ENCODE data around the gene APOA4. TPM values are rescaled to one million over a fixed set of nuclear protein-coding genes. Genes with fewer than 3 reads are reported as not detected.
A peak's percentile ranks its signal among the peaks of the same experiment; 100 is the strongest.
"Not testable (repeated sequence)": the region's sequence is repeated elsewhere in the genome, so short reads cannot be mapped to it uniquely, and the experiment has no call there.

APOA4 gene
- total RNA-seq, 2 experiments from 2014 or later, result not detected

DNA sequence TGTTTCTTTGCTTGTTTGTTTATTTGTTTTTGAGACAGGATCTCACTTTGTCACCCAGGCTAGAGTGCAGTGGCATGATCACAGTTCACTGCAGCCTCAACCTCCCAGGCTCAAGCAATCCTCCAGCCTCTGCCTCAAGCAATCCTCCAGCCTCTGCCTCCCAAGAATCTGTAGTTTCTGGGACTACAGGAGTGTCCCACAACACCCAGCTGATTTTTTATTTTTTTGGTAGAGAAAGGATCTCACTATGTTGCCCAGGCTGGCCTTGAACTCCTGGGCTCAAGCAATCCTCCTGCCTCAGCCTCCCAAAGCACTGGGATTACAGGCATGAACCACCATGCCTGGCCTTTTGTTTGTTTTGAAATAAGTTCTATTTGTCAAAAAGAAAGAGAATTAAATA, 21.4 kb downstream of the APOA4 start:
- POLR2A ChIA-PET; H3K4me3 Mint-ChIP-seq; H3K9me3 Mint-ChIP-seq; H3K4me1 Mint-ChIP-seq; H3K36me3 Mint-ChIP-seq (ENCODE audit: low read depth); DNase-seq; H3K27ac Mint-ChIP-seq: not testable (repeated sequence)
- H3K27me3 Mint-ChIP-seq, result peaks cover 14% of the 10 kb centered on the region
- CTCF ChIA-PET, result interaction anchor here (1.8 kb wide), 1 partner anchor 10 kb away, joined by 7 read pairs; the partner anchor contains the start of gene APOA5

GRCh38 chr11:116800610-116801009, 22.5 kb downstream of the APOA4 start:
- no peak for DNase-seq
- no peaks in the 10 kb centered on the region for H3K4me1 Mint-ChIP-seq
- ChIA-PET POLR2A (no interaction called here), CTCF (interaction anchor here (2.1 kb wide), 1 partner anchor 10 kb away, joined by 8 read pairs; the partner anchor contains the start of gene APOA5)
- H3K4me3 Mint-ChIP-seq, result no peak overlapping the region
- no peaks in the 10 kb centered on the region for H3K9me3 Mint-ChIP-seq
- no peaks in the 10 kb centered on the region for H3K36me3 Mint-ChIP-seq (ENCODE audit: low read depth)
- peaks cover 14% of the 10 kb centered on the region for H3K27me3 Mint-ChIP-seq
- H3K27ac Mint-ChIP-seq, result no peak overlapping the region

DNA sequence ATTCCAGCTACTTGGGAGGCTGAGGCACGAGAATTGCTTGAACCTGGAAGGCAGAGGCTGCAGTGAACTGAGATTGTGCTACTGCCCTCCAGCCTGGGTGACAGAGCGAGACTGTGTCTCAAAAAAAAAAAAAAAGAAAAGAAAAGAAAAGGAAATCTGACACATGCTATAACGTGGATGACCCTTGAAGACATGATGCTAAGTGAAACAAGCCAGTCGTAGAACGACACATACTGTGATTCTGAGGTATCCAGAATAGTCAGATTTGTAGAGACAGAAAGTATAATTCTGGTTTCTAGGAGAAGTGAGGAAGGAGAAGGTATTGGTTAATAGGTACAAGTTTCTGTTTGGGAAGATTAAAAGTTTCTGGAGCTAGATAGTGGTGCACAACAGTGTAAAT, 24.7 kb downstream of the APOA4 start:
- no peaks in the 10 kb centered on the region for H3K9me3 Mint-ChIP-seq
- ChIA-PET CTCF (no interaction called here), POLR2A (no interaction called here)
- peaks cover 12% of the 10 kb centered on the region for H3K27me3 Mint-ChIP-seq
- H3K4me1 Mint-ChIP-seq, result peaks cover 2% of the 10 kb centered on the region
- no peak for DNase-seq
- H3K27ac Mint-ChIP-seq, result no peak overlapping the region
- no peak overlapping the region for H3K4me3 Mint-ChIP-seq
- no peaks in the 10 kb centered on the region for H3K36me3 Mint-ChIP-seq (ENCODE audit: low read depth)

GRCh38 chr11:116797816-116798215, 25.3 kb downstream of the APOA4 start:
- H3K36me3 Mint-ChIP-seq (ENCODE audit: low read depth), result no peaks in the 10 kb centered on the region
- H3K27me3 Mint-ChIP-seq, result peaks cover 12% of the 10 kb centered on the region
- H3K4me1 Mint-ChIP-seq, result peaks cover 2% of the 10 kb centered on the region
- no peak overlapping the region for H3K27ac Mint-ChIP-seq
- no peaks in the 10 kb centered on the region for H3K9me3 Mint-ChIP-seq
- H3K4me3 Mint-ChIP-seq, result no peak overlapping the region
- CTCF ChIA-PET, result no interaction called here
- no peak for DNase-seq
- POLR2A ChIA-PET, result no interaction called here

DNA sequence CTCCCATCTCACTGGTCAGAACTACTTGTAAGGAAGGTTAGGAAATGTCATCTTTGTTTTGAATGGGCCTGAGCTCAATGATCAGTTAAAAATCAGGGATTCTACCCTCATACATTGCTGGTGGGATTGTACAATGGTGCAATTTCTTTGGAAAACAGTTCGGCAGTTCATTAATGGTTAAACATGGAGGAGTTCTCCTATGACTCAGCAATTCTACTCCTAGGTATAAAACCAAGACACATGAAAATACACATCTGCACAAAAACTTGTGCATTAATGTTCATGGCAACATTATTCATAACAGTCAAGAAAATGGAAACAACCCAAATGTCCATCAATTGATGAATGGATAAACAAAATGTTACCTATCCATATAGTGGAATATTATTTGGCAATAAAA, 26.6 kb downstream of the APOA4 start:
- CTCF ChIA-PET, result no interaction called here

GRCh38 chr11:116794851-116795250, 28.3 kb downstream of the APOA4 start:
- no peaks in the 10 kb centered on the region for H3K36me3 Mint-ChIP-seq (ENCODE audit: low read depth)
- H3K4me3 Mint-ChIP-seq, result no peak overlapping the region
- no peak for DNase-seq
- H3K9me3 Mint-ChIP-seq, result no peaks in the 10 kb centered on the region
- H3K4me1 Mint-ChIP-seq, result peaks cover 9% of the 10 kb centered on the region
- POLR2A ChIA-PET, result interaction anchor here (0.6 kb wide), 1 partner anchor 16 kb away, joined by 3 read pairs; no protein-coding TSS in a partner anchor
- CTCF ChIA-PET, result no interaction called here
- H3K27ac Mint-ChIP-seq, result no peak overlapping the region
- peaks cover 7% of the 10 kb centered on the region for H3K27me3 Mint-ChIP-seq

More for the DNA sequence above, 26.6 kb downstream of the APOA4 start:
- Mint-ChIP-seq H3K27ac (no peak overlapping the region), H3K9me3 (no peaks in the 10 kb centered on the region), H3K27me3 (peaks cover 12% of the 10 kb centered on the region), H3K4me3 (no peak overlapping the region), H3K4me1 (peaks cover 2% of the 10 kb centered on the region), H3K36me3 (ENCODE audit: low read depth) (no peaks in the 10 kb centered on the region)
- POLR2A ChIA-PET, result no interaction called here
- DNase-seq, result no peak

DNA sequence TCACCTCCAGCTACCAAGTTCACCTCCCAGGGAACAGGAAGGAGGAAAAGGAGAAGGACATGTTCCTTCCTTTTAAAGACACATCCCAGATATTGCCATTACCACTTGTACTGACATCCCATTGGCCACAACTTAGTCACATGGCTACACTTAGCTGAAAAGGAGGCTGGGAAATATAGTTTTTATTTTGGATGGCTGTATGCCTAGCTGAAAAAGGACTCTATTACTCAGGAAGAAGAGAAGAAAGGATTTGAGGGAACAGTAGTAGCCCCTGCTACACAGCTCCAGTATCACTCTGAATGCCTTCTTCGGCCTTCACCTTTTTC, 29.4 kb downstream of the APOA4 start:
- H3K9me3 Mint-ChIP-seq, result no peaks in the 10 kb centered on the region
- POLR2A ChIA-PET, result no interaction called here
- H3K4me3 Mint-ChIP-seq, result no peak overlapping the region
- H3K36me3 Mint-ChIP-seq (ENCODE audit: low read depth), result no peaks in the 10 kb centered on the region
- CTCF ChIA-PET, result interaction anchor here (0.8 to 4.4 kb wide), 2 partner anchors 42 to 431 kb away, joined by 4 to 33 read pairs; no protein-coding TSS in a partner anchor
- peaks cover 10% of the 10 kb centered on the region for H3K4me1 Mint-ChIP-seq
- no peak for DNase-seq
- H3K27ac Mint-ChIP-seq, result no peak overlapping the region
- H3K27me3 Mint-ChIP-seq, result peaks cover 3% of the 10 kb centered on the region

GRCh38 chr11:116792869-116793771, 30.0 kb downstream of the APOA4 start:
- Mint-ChIP-seq H3K27me3 (no peaks in the 10 kb centered on the region), H3K4me3 (no peak overlapping the region), H3K27ac (no peak overlapping the region), H3K4me1 (peaks cover 16% of the 10 kb centered on the region), H3K36me3 (ENCODE audit: low read depth) (no peaks in the 10 kb centered on the region), H3K9me3 (no peaks in the 10 kb centered on the region)
- DNase-seq, result no peak
- POLR2A ChIA-PET, result no interaction called here
- CTCF ChIA-PET, result interaction anchor here (0.5 to 4.4 kb wide), 4 partner anchors 42 to 432 kb away, joined by 3 to 33 read pairs (median 4); no protein-coding TSS in a partner anchor

DNA sequence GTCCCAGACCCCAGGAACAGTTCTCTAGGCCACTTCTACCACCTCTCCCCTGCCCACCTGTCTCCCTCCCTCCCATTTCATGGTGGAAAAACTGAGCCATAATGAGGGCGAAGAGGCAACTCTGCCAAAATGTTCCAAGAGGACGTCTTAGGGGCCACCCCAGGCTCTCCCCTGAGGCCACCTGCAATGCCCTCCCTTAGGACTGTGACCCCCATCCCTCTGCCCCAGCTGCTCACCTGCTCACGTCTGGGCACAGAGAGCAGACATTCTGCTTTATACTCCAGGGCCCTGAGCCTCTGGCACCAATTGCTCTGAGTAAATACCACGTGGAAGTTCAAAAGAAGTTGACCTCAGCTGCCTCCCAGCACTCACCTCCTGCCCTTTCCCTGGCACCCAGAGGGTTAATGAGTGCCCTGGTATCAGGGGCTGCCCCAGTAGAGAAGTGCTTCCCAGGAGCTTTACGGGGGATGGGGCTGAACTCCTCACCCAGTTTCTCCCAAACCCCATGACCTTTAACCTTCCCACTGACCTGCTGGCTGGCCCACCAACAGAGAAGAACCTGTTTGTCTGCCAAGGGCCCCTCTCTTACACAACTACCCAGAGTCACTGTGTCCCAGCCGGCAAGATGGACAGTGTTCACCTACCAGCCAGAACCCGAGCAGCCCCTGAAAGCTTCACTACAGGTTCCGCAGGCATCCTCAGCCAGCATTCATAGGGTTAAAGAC, 30.8 kb downstream of the APOA4 start:
- peaks cover 18% of the 10 kb centered on the region for H3K4me1 Mint-ChIP-seq
- ChIA-PET CTCF (interaction anchor here (0.9 to 4.4 kb wide), 6 partner anchors 9 to 352 kb away, joined by 3 to 33 read pairs (median 8); partner anchors contain the start of gene PAFAH1B2), POLR2A (no interaction called here)
- H3K36me3 Mint-ChIP-seq (ENCODE audit: low read depth), result no peaks in the 10 kb centered on the region
- DNase-seq, result no peak
- H3K9me3 Mint-ChIP-seq, result no peaks in the 10 kb centered on the region
- H3K27ac Mint-ChIP-seq, result no peak overlapping the region
- H3K4me3 Mint-ChIP-seq, result no peak overlapping the region
- H3K27me3 Mint-ChIP-seq, result no peaks in the 10 kb centered on the region

DNA sequence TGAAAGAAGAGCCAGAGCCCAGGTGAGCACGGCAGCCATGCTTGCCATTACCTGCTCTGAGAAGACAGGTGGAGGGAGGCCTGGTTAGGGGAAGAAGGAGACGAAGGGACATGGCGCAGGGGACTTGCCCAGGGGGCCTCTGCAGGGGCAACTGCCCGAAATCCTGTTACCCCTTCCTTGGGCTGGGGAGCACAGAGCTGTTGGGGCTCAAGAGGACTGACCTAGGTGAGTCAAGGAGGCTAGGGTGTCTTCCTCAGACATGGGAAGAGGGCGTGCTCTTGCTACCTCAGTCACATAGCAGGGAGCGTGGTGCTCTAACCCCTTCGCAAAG, 31.3 kb downstream of the APOA4 start, which contains the start of gene APOA5:
Gene APOA5, minus strand, starts transcription at position 67 of the 331 bp plus-strand sequence. Its CDS starts 19 bp downstream, at position 48.
- no peaks in the 10 kb centered on the region for H3K27me3 Mint-ChIP-seq
- H3K9me3 Mint-ChIP-seq, result no peaks in the 10 kb centered on the region
- H3K27ac Mint-ChIP-seq, result peak within 1 kb of the TSS; percentile 10
- ChIA-PET CTCF (interaction anchor here (0.6 to 4.4 kb wide), 21 partner anchors 8 to 435 kb away, joined by 3 to 33 read pairs (median 5); partner anchors contain the start of genes APOC3, PAFAH1B2 and SIK3), POLR2A (interaction anchor here (1.0 to 1.1 kb wide), 2 partner anchors 44 to 62 kb away, joined by 3 to 6 read pairs; no protein-coding TSS in a partner anchor)
- H3K4me3 Mint-ChIP-seq, result no peak within 1 kb of the TSS
- DNase-seq, result no peak
- peaks cover 5% of the 10 kb centered on the region for H3K36me3 Mint-ChIP-seq (ENCODE audit: low read depth)
- H3K4me1 Mint-ChIP-seq, result peaks cover 23% of the 10 kb centered on the region

GRCh38 chr11:116791002-116791812, 31.9 kb downstream of the APOA4 start:
- peak overlapping the region; percentile 10 for H3K27ac Mint-ChIP-seq
- H3K9me3 Mint-ChIP-seq, result no peaks in the 10 kb centered on the region
- H3K27me3 Mint-ChIP-seq, result no peaks in the 10 kb centered on the region
- peak; percentile 76 for DNase-seq
- no peak overlapping the region for H3K4me3 Mint-ChIP-seq
- H3K36me3 Mint-ChIP-seq (ENCODE audit: low read depth), result peaks cover 8% of the 10 kb centered on the region
- ChIA-PET POLR2A (interaction anchor here (1.0 to 1.1 kb wide), 2 partner anchors 45 to 63 kb away, joined by 3 to 6 read pairs; no protein-coding TSS in a partner anchor), CTCF (interaction anchor here (0.6 to 4.4 kb wide), 25 partner anchors 8 to 439 kb away, joined by 3 to 33 read pairs (median 4); partner anchors contain the start of genes APOC3, PAFAH1B2 and SIK3)
- H3K4me1 Mint-ChIP-seq, result peaks cover 28% of the 10 kb centered on the region
